Upper lobe of right lung (tissue), 1 donor: ENCODE measurements around the gene EDAR. TPM values are rescaled to one million over a fixed set of nuclear protein-coding genes. Genes with fewer than 3 reads are reported as not detected.

ENCODE experiments used
- ATAC-seq: fragments of 200-7000 bp; cut with Tn5 transposase; one replicate; pipeline ENCODE4 v1.9.1; 2020; ENCODE audit warnings: mild to moderate bottlenecking, moderate library complexity
- DNase-seq: peaks from one replicate; pipeline ENCODE4 v3.0.0-alpha.2; 2020
- H3K27ac ChIP-seq: fragments of 200-600 bp; one replicate; pipeline ENCODE4 v1.8.0; 2022
- H3K27me3 ChIP-seq: fragments of 200-600 bp; one replicate; pipeline ENCODE4 v1.8.0; 2022; ENCODE audit warnings: mild to moderate bottlenecking
- H3K36me3 ChIP-seq: fragments of 200-600 bp; one replicate; pipeline ENCODE4 v1.8.0; 2022
- H3K4me1 ChIP-seq: fragments of 200-600 bp; one replicate; pipeline ENCODE4 v1.8.0; 2022
- H3K4me3 ChIP-seq: fragments of 200-600 bp; one replicate; pipeline ENCODE4 v1.8.0; 2022; ENCODE audit warnings: mild to moderate bottlenecking
- H3K9me3 ChIP-seq: fragments of 200-600 bp; one replicate; pipeline ENCODE4 v1.8.0; 2022
- intact Hi-C: fragments of 100-400 bp; cut with DNase I; formaldehyde crosslinking; loops from one replicate; pipeline ENCODE4 v1.11.0; 2022
- total RNA-seq: library from RNA; stranded (reverse); fragmentation: NEBNext Ultra II Directional; extraction: Animal tissue kit (Norgen Biotek cat#: 25700); gene quantifications from one replicate; pipeline ENCODE4 v1.2.1, GENCODE V29; 2021
- TF ChIP-seq, protein P1 (sequence below): fragments of 200-600 bp; IDR thresholded peaks from one replicate; pipeline ENCODE4 v1.8.0; 2022; ENCODE audit warnings: antibody characterized with exemption
- donor health status: DM: no; HTN: yes; CAD: no; lungs with severe emphysema.

The EDAR gene
- total RNA-seq, 1 donor from 2014 or later = 0.20 TPM

DNA sequence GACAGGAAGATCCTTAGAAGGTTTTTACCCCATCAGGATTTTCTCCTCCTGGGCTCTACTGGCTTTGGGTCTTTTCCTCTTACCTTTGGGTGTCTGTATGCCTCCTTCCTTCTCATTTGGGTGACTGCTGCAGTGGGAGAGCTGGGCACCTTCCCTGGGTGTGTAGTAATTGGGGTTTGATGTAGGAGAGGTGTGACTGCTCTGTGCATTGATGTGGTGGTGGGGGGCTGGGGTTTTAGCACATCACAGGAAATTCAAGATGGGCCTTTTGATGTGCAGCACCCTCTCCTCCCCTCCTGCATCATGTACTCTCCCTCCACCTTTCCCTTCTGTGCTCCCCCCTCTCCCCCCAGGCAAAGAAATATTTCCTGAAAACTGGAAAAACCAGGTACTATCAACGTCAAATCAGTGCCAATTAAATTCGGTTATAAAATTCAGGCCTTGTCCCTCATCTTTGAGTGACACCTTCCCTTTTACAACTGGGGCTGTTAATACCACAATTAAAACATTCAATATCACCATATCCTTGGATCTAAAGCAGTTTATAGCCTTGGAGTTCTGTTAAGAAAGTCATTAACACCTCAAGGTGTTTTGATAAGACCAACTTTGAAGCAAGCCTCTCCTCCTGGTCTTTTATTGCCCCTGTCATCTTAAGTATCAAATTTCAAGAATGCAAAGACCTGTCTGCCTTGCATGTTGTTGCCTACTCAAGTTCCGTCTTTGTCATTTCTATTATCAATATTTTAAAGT, 23.3 kb downstream of the EDAR start:
- no peaks in the 10 kb centered on the region for H3K36me3 ChIP-seq
- no peak for DNase-seq
- H3K4me1 ChIP-seq = no peaks in the 10 kb centered on the region
- no peak overlapping the region for H3K4me3 ChIP-seq
- intact Hi-C loops = no loop called here
- H3K27ac ChIP-seq = no peak overlapping the region
- TF ChIP-seq, protein P1, sequence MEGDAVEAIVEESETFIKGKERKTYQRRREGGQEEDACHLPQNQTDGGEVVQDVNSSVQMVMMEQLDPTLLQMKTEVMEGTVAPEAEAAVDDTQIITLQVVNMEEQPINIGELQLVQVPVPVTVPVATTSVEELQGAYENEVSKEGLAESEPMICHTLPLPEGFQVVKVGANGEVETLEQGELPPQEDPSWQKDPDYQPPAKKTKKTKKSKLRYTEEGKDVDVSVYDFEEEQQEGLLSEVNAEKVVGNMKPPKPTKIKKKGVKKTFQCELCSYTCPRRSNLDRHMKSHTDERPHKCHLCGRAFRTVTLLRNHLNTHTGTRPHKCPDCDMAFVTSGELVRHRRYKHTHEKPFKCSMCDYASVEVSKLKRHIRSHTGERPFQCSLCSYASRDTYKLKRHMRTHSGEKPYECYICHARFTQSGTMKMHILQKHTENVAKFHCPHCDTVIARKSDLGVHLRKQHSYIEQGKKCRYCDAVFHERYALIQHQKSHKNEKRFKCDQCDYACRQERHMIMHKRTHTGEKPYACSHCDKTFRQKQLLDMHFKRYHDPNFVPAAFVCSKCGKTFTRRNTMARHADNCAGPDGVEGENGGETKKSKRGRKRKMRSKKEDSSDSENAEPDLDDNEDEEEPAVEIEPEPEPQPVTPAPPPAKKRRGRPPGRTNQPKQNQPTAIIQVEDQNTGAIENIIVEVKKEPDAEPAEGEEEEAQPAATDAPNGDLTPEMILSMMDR = no peak
- no peak for ATAC-seq
- no peaks in the 10 kb centered on the region for H3K27me3 ChIP-seq
- no peaks in the 10 kb centered on the region for H3K9me3 ChIP-seq

DNA sequence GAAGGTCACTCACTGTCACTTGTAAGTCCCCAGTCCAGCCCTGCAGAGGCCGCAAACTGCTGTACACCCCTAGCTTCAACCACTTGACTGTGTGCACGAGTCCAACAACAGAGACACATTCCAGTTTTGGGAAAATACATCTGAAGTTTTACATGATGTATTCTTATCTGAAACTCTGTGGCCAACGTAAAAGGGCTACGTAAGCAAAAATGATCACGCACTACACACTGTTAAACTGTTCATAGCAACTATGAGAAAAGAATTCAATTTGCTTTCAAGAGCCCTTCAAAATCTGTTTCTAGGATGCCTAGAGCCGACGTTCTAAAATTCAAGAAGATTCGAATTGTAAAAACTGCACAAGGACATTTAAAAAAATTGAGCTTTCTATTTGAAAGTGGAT, 26.0 kb downstream of the EDAR start:
- Histone ChIP-seq H3K9me3 (no peaks in the 10 kb centered on the region), H3K27me3 (no peaks in the 10 kb centered on the region), H3K4me3 (no peak overlapping the region), H3K36me3 (no peaks in the 10 kb centered on the region), H3K4me1 (no peaks in the 10 kb centered on the region), H3K27ac (no peak overlapping the region)
- TF ChIP-seq, protein P1 = no peak
- no peak for ATAC-seq
- intact Hi-C loops = no loop called here
- no peak for DNase-seq

DNA sequence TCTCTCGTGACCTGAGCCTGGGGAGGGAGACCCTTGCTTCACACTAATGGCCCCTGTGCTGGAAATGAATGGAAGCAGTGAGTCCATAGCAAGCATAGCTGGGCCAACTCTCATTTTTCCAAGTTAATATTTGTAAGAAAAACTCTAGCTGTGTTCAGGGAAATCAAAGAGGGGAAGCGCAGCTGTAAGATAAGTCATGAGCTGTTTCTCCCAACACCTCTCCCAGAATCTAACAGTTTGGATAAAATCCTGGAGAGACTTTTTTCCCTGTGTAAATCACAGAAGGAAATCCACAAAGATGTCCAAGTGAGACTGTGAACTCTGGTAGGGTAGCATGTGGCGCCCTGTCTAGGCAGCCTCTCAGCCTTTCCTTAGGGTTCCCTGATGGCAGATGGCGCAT, 27.2 kb downstream of the EDAR start:
- no peak for ATAC-seq
- Histone ChIP-seq H3K36me3 (no peaks in the 10 kb centered on the region), H3K4me1 (no peaks in the 10 kb centered on the region), H3K4me3 (no peak overlapping the region), H3K27ac (no peak overlapping the region), H3K27me3 (no peaks in the 10 kb centered on the region), H3K9me3 (no peaks in the 10 kb centered on the region)
- intact Hi-C loops = no loop called here
- DNase-seq = no peak
- TF ChIP-seq, protein P1 = no peak

DNA sequence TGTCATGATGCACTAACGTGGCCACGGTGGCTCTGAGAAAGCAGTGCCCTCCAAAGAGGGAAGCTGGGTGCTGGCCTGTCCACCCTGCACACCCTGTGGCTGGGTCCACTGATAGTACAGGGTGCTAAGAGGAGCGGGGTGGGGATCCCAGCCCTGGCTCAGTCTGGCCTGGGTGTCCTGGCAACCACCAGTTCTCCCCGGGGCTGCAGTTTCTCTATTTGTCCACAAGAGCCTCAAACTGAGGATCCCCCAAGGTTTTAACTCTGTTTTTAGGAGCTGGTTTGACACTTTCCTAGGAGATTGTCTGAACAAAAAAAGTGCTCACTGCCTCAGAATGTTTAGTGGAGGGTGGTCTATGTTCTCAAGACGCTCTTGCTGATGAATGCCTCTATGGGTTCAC, 29.0 kb downstream of the EDAR start:
- no peak for ATAC-seq
- TF ChIP-seq, protein P1 = no peak

DNA sequence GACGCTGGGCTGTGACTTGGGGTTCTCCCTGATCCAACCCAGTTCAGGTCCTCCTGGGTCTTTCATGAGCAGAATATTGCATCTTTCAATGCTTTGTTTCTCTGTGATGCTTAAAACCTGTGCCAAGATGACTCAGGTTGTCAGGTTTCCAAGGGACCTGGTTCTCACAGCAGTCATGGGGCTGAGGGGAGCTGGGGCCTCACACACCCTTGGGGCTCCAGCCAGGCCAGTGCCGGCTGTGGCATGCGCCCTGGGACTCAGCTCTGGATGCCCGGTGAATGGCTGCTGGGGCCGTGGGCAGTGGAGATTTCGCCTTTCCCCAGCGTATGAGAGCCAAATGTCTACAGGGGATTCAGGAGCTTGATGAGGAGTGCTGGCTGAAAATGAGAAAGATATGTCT, 29.6 kb downstream of the EDAR start:
- ATAC-seq = no peak
- intact Hi-C loops = no loop called here
- H3K36me3 ChIP-seq = no peaks in the 10 kb centered on the region
- no peaks in the 10 kb centered on the region for H3K9me3 ChIP-seq
- TF ChIP-seq, protein P1 = no peak
- no peaks in the 10 kb centered on the region for H3K27me3 ChIP-seq
- H3K27ac ChIP-seq = no peak overlapping the region
- DNase-seq = no peak
- no peaks in the 10 kb centered on the region for H3K4me1 ChIP-seq
- no peak overlapping the region for H3K4me3 ChIP-seq

More for the DNA sequence above, 29.0 kb downstream of the EDAR start:
- no peaks in the 10 kb centered on the region for H3K9me3 ChIP-seq
- H3K36me3 ChIP-seq = no peaks in the 10 kb centered on the region
- H3K27me3 ChIP-seq = no peaks in the 10 kb centered on the region
- intact Hi-C loops = no loop called here
- H3K27ac ChIP-seq = no peak overlapping the region
- no peaks in the 10 kb centered on the region for H3K4me1 ChIP-seq
- no peak for DNase-seq
- no peak overlapping the region for H3K4me3 ChIP-seq
